SK-N-SH treated with all-trans-retinoic acid at 6 μM for 48 hours (cell line): Measurements from ENCODE around the gene TNS3.

ENCODE experiments used
- ATAC-seq: fragments of 200-7000 bp; cut with Tn5 transposase; 3 replicates; pipeline ENCODE4 v1.9.1; 2020; ENCODE audit warnings: mild to moderate bottlenecking, moderate library complexity
- ARNTL ChIP-seq: fragments of 450-650 bp; formaldehyde crosslinking; IDR thresholded peaks from 2 replicates; pipeline ENCODE4 v1.5.0; 2020; ENCODE audit warnings: low read depth, mild to moderate bottlenecking, moderate library complexity, borderline replicate concordance
- BACH2 ChIP-seq: fragments of 250-450 bp; sonication (Bioruptor Pico); IDR thresholded peaks from 2 replicates; pipeline ENCODE4 v1.9.0; 2021; ENCODE audit warnings: mild to moderate bottlenecking, borderline replicate concordance
- CREB5 ChIP-seq: fragments of 250-450 bp; sonication (Bioruptor Pico); IDR thresholded peaks from 2 replicates; pipeline ENCODE4 v1.5.1; 2020; ENCODE audit warnings: low read depth, mild to moderate bottlenecking, moderate library complexity
- CSDC2 ChIP-seq: fragments of 250-450 bp; sonication (Bioruptor Pico); IDR thresholded peaks from 2 replicates; pipeline ENCODE4 v1.5.0; 2020; ENCODE audit warnings: mild to moderate bottlenecking, moderate library complexity
- ESRRG ChIP-seq: fragments of 250-450 bp; sonication (Bioruptor Pico); IDR thresholded peaks from 2 replicates; pipeline ENCODE4 v1.6.1; 2021; ENCODE audit warnings: mild to moderate bottlenecking
- ISL1 ChIP-seq: fragments of 250-450 bp; sonication (Bioruptor Pico); IDR thresholded peaks from 2 replicates; pipeline ENCODE4 v2.1.2; 2022; ENCODE audit warnings: mild to moderate bottlenecking, moderate library complexity
- OSR1 ChIP-seq: fragments of 250-450 bp; sonication (Bioruptor Pico); IDR thresholded peaks from 2 replicates; pipeline ENCODE4 v1.8.0; 2022; ENCODE audit warnings: moderate library complexity, mild to moderate bottlenecking, inconsistent platforms
- PATZ1 ChIP-seq: fragments of 250-450 bp; sonication (Bioruptor Pico); IDR thresholded peaks from 2 replicates; pipeline ENCODE4 v1.8.0; 2020; ENCODE audit warnings: mild to moderate bottlenecking, moderate library complexity, borderline replicate concordance
- POU6F1 ChIP-seq: fragments of 250-450 bp; sonication (Bioruptor Pico); IDR thresholded peaks from 2 replicates; pipeline ENCODE4 v1.8.0; 2021; ENCODE audit warnings: low read depth, mild to moderate bottlenecking, moderate library complexity, borderline replicate concordance
- PPARA ChIP-seq: fragments of 250-450 bp; sonication (Bioruptor Pico); IDR thresholded peaks from 2 replicates; pipeline ENCODE4 v1.5.0; 2020; ENCODE audit warnings: mild to moderate bottlenecking, borderline replicate concordance
- RARB ChIP-seq: fragments of 250-450 bp; sonication (Bioruptor Pico); IDR thresholded peaks from 2 replicates; pipeline ENCODE4 v1.8.0; 2021; ENCODE audit warnings: mild to moderate bottlenecking, moderate library complexity
- SNAI2 ChIP-seq: fragments of 250-450 bp; sonication (Bioruptor Pico); IDR thresholded peaks from 2 replicates; pipeline ENCODE4 v1.5.0; 2020; ENCODE audit warnings: mild to moderate bottlenecking, moderate library complexity
- TCF4 ChIP-seq: fragments of 250-450 bp; sonication (Bioruptor Pico); IDR thresholded peaks from 2 replicates; pipeline ENCODE4 v1.8.0; 2021; ENCODE audit warnings: mild to moderate bottlenecking, moderate library complexity, borderline replicate concordance
- TOX ChIP-seq: fragments of 250-450 bp; sonication (Bioruptor Pico); IDR thresholded peaks from 2 replicates; pipeline ENCODE4 v1.8.0; 2021; ENCODE audit warnings: mild to moderate bottlenecking, moderate library complexity, borderline replicate concordance
- TSHZ2 ChIP-seq: fragments of 250-450 bp; sonication (Bioruptor Pico); IDR thresholded peaks from 2 replicates; pipeline ENCODE4 v1.5.0; 2020; ENCODE audit warnings: mild to moderate bottlenecking, moderate library complexity
- ZC3H10 ChIP-seq: fragments of 250-450 bp; sonication (Bioruptor Pico); IDR thresholded peaks from 2 replicates; pipeline ENCODE4 v1.5.1; 2021; ENCODE audit warnings: mild to moderate bottlenecking, moderate library complexity
- ZFP3 ChIP-seq: fragments of 250-450 bp; sonication (Bioruptor Pico); IDR thresholded peaks from 2 replicates; pipeline ENCODE4 v1.5.0; 2020; ENCODE audit warnings: mild to moderate bottlenecking, moderate library complexity
- ZFP30 ChIP-seq: fragments of 450-650 bp; formaldehyde crosslinking; IDR thresholded peaks from 2 replicates; pipeline ENCODE4 v1.5.0; 2022; ENCODE audit warnings: mild to moderate bottlenecking, moderate library complexity
- ZNF565 ChIP-seq: fragments of 450-650 bp; formaldehyde crosslinking; conservative IDR thresholded peaks from 2 replicates; pipeline ENCODE4 v1.5.0; 2020; ENCODE audit warnings: low read depth, mild to moderate bottlenecking, moderate library complexity
- ZNF70 ChIP-seq: fragments of 450-650 bp; formaldehyde crosslinking; IDR thresholded peaks from 2 replicates; pipeline ENCODE4 v1.5.0; 2020; ENCODE audit warnings: mild to moderate bottlenecking, moderate library complexity
- ZNF8 ChIP-seq: fragments of 450-650 bp; formaldehyde crosslinking; IDR thresholded peaks from 2 replicates; pipeline ENCODE4 v1.5.0; 2020; ENCODE audit warnings: mild to moderate bottlenecking, moderate library complexity

Gene TNS3

GRCh38 chr7:47338026-47338425 lies 243.9 kb downstream of the TNS3 start:
- ATAC-seq, result no peak
- no peak for TF ChIP-seq ZNF70 (CRISPR knock-in tag)
- no peak for TF ChIP-seq ARNTL (CRISPR knock-in tag)
- TF ChIP-seq PATZ1, result no peak
- TF ChIP-seq CREB5 (CRISPR knock-in tag), result no peak
- TF ChIP-seq TOX, result no peak
- TF ChIP-seq ESRRG (CRISPR knock-in tag), result no peak
- no peak for TF ChIP-seq ZFP30 (CRISPR knock-in tag)
- no peak for TF ChIP-seq ZFP3 (CRISPR knock-in tag)
- no peak for TF ChIP-seq ZNF8 (CRISPR knock-in tag)
- TF ChIP-seq SNAI2 (CRISPR knock-in tag), result no peak
- no peak for TF ChIP-seq TSHZ2 (CRISPR knock-in tag)
- no peak for TF ChIP-seq RARB (CRISPR knock-in tag)
- TF ChIP-seq OSR1, result no peak
- no peak for TF ChIP-seq PPARA (CRISPR knock-in tag)
- no peak for TF ChIP-seq BACH2
- TF ChIP-seq ISL1 (CRISPR knock-in tag), result no peak
- no peak for TF ChIP-seq POU6F1 (CRISPR knock-in tag)
- no peak for TF ChIP-seq TCF4
- no peak for TF ChIP-seq ZC3H10
- TF ChIP-seq ZNF565 (CRISPR knock-in tag), result no peak

GRCh38 chr7:47337531-47337930 lies 244.4 kb downstream of the TNS3 start:
- peak; percentile 30 for ATAC-seq

More at GRCh38 chr7:47337531-47337930, 244.4 kb downstream of the TNS3 start:
- TF ChIP-seq ZFP30 (CRISPR knock-in tag) (no peak), ZFP3 (CRISPR knock-in tag) (no peak), RARB (CRISPR knock-in tag) (no peak), CREB5 (CRISPR knock-in tag) (no peak), ARNTL (CRISPR knock-in tag) (no peak), CSDC2 (CRISPR knock-in tag) (no peak)
